ELF-1 (cell line): ENCODE results near the gene CNKSR2.

ENCODE experiments used
- DNase-seq: peaks from one replicate; pipeline ENCODE4 v3.0.0-alpha.2; 2016; ENCODE audit warnings: low read depth, low spot score

Gene CNKSR2

DNA sequence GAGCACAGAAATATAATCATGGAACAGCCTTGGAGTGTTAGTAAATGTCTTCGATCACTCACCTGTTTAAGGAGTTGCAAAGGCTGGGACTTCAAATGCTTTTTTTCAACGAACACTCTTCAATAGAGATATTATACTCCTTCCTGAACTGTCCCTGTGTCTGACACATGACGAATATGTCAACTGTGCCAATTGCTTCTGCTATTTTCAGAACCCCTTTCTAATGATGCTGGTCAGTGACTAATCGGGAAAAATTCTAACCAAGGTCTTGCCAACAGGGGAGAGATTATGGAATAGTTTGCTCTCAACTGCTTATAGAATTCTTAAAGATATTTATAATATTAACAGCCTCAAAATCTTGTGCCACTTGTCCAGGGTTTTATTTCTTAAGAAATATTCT lies 292.5 kb downstream of the CNKSR2 start:
- no peak for DNase-seq

- DNase-seq = no peak
These were observed 300.4 kb downstream of the CNKSR2 start for GRCh38 chrX:21674430-21675186.

DNA sequence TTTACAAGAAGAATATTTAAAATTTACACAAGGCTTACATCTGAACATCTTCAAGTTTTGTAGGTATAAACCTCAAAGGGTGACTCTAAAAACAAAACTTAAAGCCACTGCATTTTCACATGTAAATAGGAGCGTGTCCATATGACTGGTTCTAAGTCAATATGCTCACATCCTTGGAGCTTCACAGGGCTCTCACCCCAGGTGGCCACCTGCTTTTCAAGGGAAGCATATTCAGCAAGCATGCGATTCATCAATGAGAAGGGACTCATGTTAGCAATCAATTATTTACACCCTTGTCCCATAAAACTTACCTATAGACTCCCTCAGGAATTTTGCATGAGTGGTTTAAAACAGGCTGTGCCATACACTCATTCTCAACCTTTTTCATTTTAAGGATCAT lies 301.7 kb downstream of the CNKSR2 start:
- DNase-seq = no peak

DNA sequence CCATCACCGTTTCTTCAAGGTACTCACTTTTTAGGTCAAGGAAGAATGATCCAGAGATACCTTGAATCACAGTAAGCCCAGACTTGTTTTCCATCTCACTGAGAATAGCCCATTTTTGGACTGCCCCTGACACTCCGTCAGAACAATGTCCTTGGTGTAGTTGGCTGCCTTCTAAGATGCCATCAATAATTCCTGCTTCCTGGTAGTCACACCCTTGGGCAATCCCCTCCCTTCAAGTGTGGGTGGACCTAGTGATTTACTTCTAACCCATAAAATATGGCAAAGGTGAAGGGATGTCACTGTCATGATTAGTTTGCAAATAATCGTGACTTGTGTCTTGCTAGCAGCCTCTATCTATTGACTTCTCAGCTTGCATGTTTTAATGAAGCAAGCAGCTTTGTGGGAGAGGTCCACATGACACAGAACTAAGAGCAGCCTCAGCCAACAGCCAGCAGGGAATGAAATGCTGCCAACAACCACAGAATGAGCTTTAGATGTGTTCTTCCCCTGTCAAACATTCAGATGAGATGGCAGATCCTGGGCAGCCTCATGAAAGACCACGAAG lies 303.9 kb downstream of the CNKSR2 start:
- DNase-seq = no peak

DNA sequence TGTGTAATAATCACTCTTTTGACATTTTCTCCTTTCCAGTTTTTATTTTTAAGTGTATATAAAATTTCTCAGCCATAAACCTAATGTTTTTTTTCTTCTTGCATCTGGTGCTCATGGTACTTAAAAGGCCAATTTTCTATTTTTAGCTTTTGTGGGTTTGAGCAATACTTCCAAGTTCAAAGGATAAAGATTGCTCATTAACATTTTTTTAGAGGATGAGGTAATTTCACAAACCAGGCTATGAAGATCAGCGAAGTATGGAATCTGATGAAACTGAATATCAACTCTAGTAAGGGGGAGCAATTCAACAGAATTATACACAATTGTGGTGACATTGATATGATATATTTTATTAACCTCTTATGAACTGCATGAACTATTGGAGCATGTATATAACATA lies 309.7 kb downstream of the CNKSR2 start:
- DNase-seq = no peak

DNA sequence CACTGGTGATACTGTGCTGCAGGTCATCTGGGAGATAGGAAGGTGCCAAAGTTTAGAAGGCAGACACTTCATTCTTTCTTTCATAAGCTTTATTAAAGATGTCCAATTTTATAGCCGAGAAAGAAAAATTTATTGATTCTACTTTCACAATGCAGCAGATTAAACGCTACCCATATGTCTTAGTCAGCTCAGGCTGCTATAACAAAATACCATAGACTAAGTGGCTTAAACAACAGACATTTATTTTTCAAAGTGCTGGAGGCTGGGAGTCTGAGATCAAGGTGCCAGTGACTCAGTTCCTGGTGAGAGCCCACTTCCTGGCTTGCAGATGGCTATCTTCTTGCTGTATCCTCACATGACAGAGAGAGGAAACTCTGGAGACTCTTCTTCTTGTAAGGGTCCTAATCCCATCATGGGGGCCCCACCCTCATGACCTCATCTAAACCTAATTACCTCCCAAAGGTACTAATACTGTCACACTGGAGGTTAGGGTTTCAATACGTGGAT lies 317.3 kb downstream of the CNKSR2 start:
- DNase-seq = no peak

DNA sequence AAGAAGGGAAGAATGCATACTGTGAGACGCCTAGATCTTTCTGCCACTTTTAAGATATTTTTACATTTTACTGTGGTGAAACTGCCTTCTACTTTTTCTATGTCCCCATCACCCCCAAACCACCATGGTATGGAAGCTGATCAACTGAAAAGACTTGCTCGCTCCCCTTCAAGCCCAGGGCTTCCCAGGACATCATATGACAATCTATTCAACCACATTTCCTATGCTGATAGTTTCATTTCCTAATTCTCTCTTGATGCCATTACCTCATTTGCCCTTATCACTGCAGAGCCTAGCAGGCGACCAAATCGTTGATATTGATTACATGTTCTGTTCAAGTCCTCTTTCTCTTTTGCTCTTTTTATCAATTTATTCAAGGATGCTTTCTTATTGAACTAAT lies 324.1 kb downstream of the CNKSR2 start:
- no peak for DNase-seq

GRCh38 chrX:21699136-21699535 lies 324.9 kb downstream of the CNKSR2 start:
- no peak for DNase-seq

GRCh38 chrX:21700275-21700674 lies 326.1 kb downstream of the CNKSR2 start:
- no peak for DNase-seq

DNA sequence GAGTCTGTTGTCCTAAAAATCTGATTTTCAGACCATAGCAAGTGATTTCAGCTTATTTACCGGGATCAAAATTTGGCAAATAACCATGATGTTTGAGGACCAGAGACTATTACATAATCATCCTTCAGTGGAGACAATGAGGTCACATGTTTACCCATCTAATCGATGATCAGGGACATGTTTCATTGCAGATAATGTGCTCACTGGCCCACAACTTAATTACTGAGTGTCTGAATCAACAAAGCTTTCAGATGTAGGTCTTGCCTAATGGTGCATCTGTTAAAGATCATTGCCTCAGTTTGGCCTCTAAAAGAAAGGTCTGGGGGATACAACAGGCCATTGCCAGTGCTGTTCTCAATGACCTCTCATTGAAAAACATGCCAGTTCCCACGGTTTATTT lies 326.7 kb downstream of the CNKSR2 start:
- no peak for DNase-seq

DNA sequence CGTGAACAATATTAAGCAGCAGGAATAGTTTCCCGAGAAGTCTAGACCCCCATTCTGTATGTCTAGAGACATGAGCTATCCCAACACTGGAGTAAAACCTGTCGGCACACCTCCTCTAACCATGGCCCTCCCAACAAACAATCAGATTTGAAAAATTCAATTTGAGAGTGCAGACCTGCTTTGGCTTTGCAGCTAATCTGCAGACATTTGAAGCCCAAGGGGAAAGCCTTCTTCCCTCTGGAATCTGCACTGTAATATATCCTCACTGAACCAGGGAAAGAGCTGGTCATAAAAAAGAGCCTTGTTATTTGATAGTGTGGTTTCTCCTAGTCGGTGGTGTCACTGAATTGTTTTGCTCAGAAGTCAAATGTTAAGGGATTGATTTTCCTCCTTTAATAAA lies 328.5 kb downstream of the CNKSR2 start:
- no peak for DNase-seq
